Keratinocyte (primary cell): ENCODE results near the gene PIP4K2A. TPM values are rescaled to one million over a fixed set of nuclear protein-coding genes. Genes with fewer than 3 reads are reported as not detected.

Experiments used
- DNase-seq: peaks from one replicate; pipeline ENCODE4 v3.0.0-alpha.2; 2011; ENCODE audit warnings: low read depth, missing footprints, low spot score
- FAIRE-seq: peaks from 2 replicates; lab custom pipeline; 2011; peaks lifted over from hg19 to GRCh38; lab: Jason Lieb, UNC
- H2AFZ ChIP-seq: 2 replicates; pipeline ENCODE4 v1.6.0; 2012; ENCODE audit warnings: low read length, control low read depth, inconsistent platforms; ENCODE audit not compliant: control insufficient read depth
- H3K27ac ChIP-seq: 2 replicates; pipeline ENCODE4 v1.5.1; 2011; ENCODE audit warnings: low read length; ENCODE audit not compliant: control insufficient read depth, insufficient read depth
- H3K27me3 ChIP-seq: 3 replicates; pipeline ENCODE4 v1.6.0; 2011; ENCODE audit warnings: low read length; ENCODE audit not compliant: control insufficient read depth, insufficient read depth; ENCODE audit errors: extremely low read depth
- H3K36me3 ChIP-seq, 2 experiments: 2 replicates in 1 of 2; 3 replicates in 1 of 2; pipeline ENCODE4 v1.5.1; 2011; ENCODE audit warnings: low read length in 2 of 2, mild to moderate bottlenecking in 1 of 2; ENCODE audit not compliant: control insufficient read depth in 2 of 2, insufficient read depth in 2 of 2; ENCODE audit errors: extremely low read depth in 1 of 2
- H3K4me1 ChIP-seq: 3 replicates; pipeline ENCODE4 v1.5.1; 2011; ENCODE audit warnings: low read length; ENCODE audit not compliant: control insufficient read depth, insufficient read depth; ENCODE audit errors: extremely low read depth
- H3K4me2 ChIP-seq: 3 replicates; pipeline ENCODE4 v1.6.0; 2011; ENCODE audit warnings: low read depth, low read length; ENCODE audit not compliant: control insufficient read depth, insufficient read depth; ENCODE audit errors: extremely low read depth
- H3K4me3 ChIP-seq, 3 experiments: fragments of 200-600 bp in 1 of 3; sonication (generic) in 1 of 3; 2 replicates in 2 of 3; 3 replicates in 1 of 3; pipeline ENCODE4 v1.5.1; 2011 to 2016; ENCODE audit warnings: low read length in 3 of 3, mild to moderate bottlenecking in 3 of 3, control low read depth in 2 of 3, inconsistent platforms in 1 of 3, low read depth in 1 of 3, mixed read lengths in 1 of 3, mixed run types in 1 of 3, moderate library complexity in 1 of 3; ENCODE audit not compliant: control insufficient read depth in 2 of 3, insufficient read depth in 2 of 3; ENCODE audit errors: extremely low read depth in 1 of 3
- H3K79me2 ChIP-seq: 2 replicates; pipeline ENCODE4 v1.6.0; 2012; ENCODE audit warnings: low read length; ENCODE audit not compliant: control insufficient read depth, insufficient read depth
- H3K9ac ChIP-seq: 3 replicates; pipeline ENCODE4 v1.6.0; 2011; ENCODE audit warnings: low read length; ENCODE audit not compliant: control insufficient read depth, insufficient read depth; ENCODE audit errors: extremely low read depth
- H3K9me1 ChIP-seq: 3 replicates; pipeline ENCODE4 v1.6.0; 2011; ENCODE audit warnings: low read length; ENCODE audit not compliant: control insufficient read depth, insufficient read depth; ENCODE audit errors: extremely low read depth
- H3K9me3 ChIP-seq: 2 replicates; pipeline ENCODE4 v1.5.1; 2012; ENCODE audit warnings: low read depth, low read length; ENCODE audit not compliant: control insufficient read depth
- H4K20me1 ChIP-seq: 3 replicates; pipeline ENCODE4 v1.6.0; 2011; ENCODE audit warnings: low read length; ENCODE audit not compliant: control insufficient read depth, insufficient read depth; ENCODE audit errors: extremely low read depth
- CTCF ChIP-seq, 3 experiments: IDR thresholded peaks in 1 of 3; conservative IDR thresholded peaks in 1 of 3; optimal IDR thresholded peaks in 1 of 3; 2 replicates in 2 of 3; 3 replicates in 1 of 3; pipeline versions ENCODE3 to v1.5.1; 2011; ENCODE audit warnings: low read length in 3 of 3, mild to moderate bottlenecking in 3 of 3, moderate library complexity in 2 of 3, control low read depth in 1 of 3, inconsistent platforms in 1 of 3; ENCODE audit not compliant: insufficient read depth in 2 of 3; ENCODE audit errors: extremely low read depth in 1 of 3
- EZH2 ChIP-seq: IDR thresholded peaks from one replicate; pipeline ENCODE4 v1.6.1; 2012; ENCODE audit warnings: inconsistent platforms, mild to moderate bottlenecking, low read length, moderate library complexity
- dilution Hi-C: fragments of 300-500 bp; cut with MboI; formaldehyde crosslinking; loops from one replicate; pipeline ENCODE4 v1.7.0; 2020; ENCODE audit warnings: low sequenced_read_pairs; ENCODE audit not compliant: extremely low pct_ligation_motif_present
- polyA plus RNA-seq, 5 experiments: library from polyadenylated mRNA; depleted of rRNA in 3 of 5; stranded (reverse) in 3 of 5; stranded (forward) in 1 of 5; unstranded in 1 of 5; fragments of >200 nt; gene quantifications; 1 replicate in 1 of 5; 2 replicates in 3 of 5; 3 replicates in 1 of 5; pipeline versions ENCODE4 v1.2.1 to v1.2.3, GENCODE V29; 2011 to 2012; ENCODE audit warnings: missing spikeins in 2 of 5, low read depth in 1 of 5, low replicate concordance in 1 of 5

Gene PIP4K2A
- polyA plus RNA-seq, 1 donor (not counting 4 experiments of a cell fraction or from before 2014, with no cell fraction given), result 15.5 TPM

GRCh38 chr10:22648547-22648961, 65.8 kb downstream of the PIP4K2A start:
- Histone ChIP-seq H2AFZ (no peak overlapping the region), H3K36me3 (no peaks in the 10 kb centered on the region), H3K27ac (no peak overlapping the region), H3K4me3 (peak overlapping the region in 1 of 3 experiments; percentile 9), H4K20me1 (no peaks in the 10 kb centered on the region), H3K9me1 (no peaks in the 10 kb centered on the region), H3K4me1 (peaks cover 18% of the 10 kb centered on the region), H3K27me3 (no peaks in the 10 kb centered on the region), H3K79me2 (peaks cover 2% of the 10 kb centered on the region), H3K9me3 (no peaks in the 10 kb centered on the region), H3K4me2 (peak overlapping the region; percentile 47), H3K9ac (no peak overlapping the region)
- dilution Hi-C loops, result no loop called here
- FAIRE-seq (peak; percentile 57), DNase-seq (peak; percentile 42)
- no peak for TF ChIP-seq CTCF (optimal IDR thresholded peaks at IDR 0.05 in 1 of 3, IDR thresholded peaks at IDR 0.05 in 1 of 3, conservative IDR thresholded peaks at IDR 0.05 in 1 of 3; ENCODE audit: extremely low read depth in 1 of 3, insufficient read depth in 2 of 3, low read length in 3 of 3)
- no peak for TF ChIP-seq EZH2

- Histone ChIP-seq H3K27ac (no peak overlapping the region), H4K20me1 (no peaks in the 10 kb centered on the region), H3K4me3 (no peak overlapping the region), H3K36me3 (no peaks in the 10 kb centered on the region), H3K9me1 (no peaks in the 10 kb centered on the region), H3K4me2 (no peak overlapping the region), H3K9me3 (no peaks in the 10 kb centered on the region), H2AFZ (no peak overlapping the region), H3K79me2 (peaks cover 2% of the 10 kb centered on the region), H3K4me1 (peaks cover 18% of the 10 kb centered on the region), H3K27me3 (no peaks in the 10 kb centered on the region), H3K9ac (no peak overlapping the region)
- TF ChIP-seq CTCF (optimal IDR thresholded peaks at IDR 0.05 in 1 of 3, IDR thresholded peaks at IDR 0.05 in 1 of 3, conservative IDR thresholded peaks at IDR 0.05 in 1 of 3; ENCODE audit: extremely low read depth in 1 of 3, insufficient read depth in 2 of 3, low read length in 3 of 3) (no peak), EZH2 (no peak)
- no peak for DNase-seq
- FAIRE-seq, result no peak
- dilution Hi-C loops, result no loop called here
Measured at GRCh38 chr10:22647244-22647643, 67.1 kb downstream of the PIP4K2A start.
